Measurements from ENCODE around the gene MAP3K3.

DNA sequence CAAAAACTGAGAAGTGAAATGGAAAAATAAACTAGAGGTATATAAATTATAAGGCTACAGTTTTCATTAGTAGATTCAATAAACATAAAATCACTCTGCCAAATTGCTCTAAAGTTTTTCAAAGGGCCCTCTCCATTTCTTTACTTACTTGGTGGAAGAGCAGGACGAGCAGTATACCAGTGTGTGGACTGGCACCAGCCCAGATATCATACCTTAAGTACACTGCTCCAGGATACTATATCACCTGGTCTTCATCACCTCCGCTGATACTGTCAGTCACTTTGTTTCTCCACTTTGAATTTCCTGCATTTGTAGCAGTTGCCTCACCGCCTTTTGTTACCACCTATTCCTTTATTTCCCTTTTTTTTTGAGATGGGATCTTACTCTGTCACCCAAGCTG lies 37.6 kb downstream of the MAP3K3 start:
- no peak for TF ChIP-seq CTCF (IDR thresholded peaks at IDR 0.05)
- TF ChIP-seq EZH2 (IDR thresholded peaks at IDR 0.05; ENCODE audit: borderline replicate concordance, insufficient read depth, low read depth, low read length, poor library complexity, severe bottlenecking): no peak
